Measurements from ENCODE around the gene GAS6.
A peak's percentile ranks its signal among the peaks of the same experiment; 100 is the strongest.
"Not testable (repeated sequence)": the region's sequence is repeated elsewhere in the genome, so short reads cannot be mapped to it uniquely, and the experiment has no call there.

GAS6 gene

DNA sequence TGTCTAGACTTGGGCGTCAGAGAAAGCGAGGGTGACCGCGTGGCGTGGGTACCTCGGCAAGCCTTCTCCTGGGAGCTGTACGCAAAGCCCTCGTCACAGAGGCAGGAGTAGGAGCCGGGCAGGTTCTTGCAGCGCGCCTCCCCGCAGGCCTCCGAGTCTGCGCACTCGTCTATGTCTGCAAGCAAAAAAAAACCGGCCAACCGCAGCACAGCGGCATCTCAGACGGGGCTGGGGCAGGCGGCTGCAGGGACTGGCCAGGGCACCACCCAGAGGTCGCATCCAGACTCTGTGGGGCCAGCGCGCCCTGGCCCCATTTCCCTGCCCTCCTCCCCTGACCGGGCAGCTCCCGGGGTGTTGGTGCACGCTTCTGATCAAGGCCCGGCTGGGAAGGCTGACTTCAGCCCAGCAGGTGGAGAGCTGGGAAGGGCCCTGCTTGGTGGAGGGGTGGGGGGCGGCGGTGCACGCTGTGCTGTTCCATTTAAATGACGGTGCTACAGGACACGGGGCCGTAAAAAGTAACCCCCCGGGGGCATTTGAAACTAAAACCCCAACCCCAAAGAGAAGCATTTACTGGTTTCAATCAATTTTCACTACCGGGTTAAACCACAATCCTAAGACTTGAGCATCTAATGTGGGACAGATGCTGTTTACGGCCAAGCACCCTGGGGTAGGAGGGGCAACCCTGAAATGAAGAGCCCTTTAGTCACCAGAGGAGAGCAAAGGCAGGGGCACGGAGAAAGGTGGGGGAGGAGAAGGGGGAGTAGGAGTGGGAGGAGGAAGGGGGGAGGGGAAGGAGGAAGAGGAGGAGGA lies 28.2 kb downstream of the GAS6 start:
- peak; percentile 62 to 84 for DNase-seq

DNA sequence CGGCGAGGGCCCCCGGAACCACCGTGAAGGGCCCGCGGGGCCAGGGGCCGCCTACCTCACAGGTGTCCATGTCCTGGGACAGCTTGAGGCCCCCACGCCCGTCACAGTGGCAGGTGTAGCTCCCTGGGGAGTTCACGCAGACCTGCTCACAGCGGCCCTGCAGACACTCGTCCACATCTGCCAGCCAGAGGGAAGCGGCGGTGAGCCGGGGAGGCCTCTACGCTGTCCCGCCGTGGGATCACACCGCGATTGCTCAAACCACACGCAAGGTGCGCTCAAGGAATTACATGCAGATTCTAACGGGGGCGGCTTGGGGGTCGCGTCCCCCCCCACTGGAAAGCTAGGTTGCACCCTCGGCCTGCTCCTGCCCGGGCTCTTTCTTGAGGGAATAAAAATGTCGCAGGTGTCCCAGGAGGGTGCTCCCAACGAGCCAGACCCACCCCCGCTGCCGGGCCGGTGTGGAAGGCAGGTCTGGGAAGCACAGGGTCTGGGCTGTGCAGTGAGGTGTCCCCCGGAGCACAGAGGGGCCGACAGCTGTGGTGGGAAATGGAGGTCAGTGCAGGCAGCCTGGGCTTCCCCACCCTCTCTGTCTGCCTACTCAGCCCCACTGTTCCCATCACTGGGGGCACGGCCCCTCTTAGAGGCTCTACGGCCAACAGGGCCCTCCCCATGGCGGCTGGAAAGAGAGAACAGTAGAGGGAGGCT lies 29.2 kb downstream of the GAS6 start:
- DNase-seq, result no peak

DNA sequence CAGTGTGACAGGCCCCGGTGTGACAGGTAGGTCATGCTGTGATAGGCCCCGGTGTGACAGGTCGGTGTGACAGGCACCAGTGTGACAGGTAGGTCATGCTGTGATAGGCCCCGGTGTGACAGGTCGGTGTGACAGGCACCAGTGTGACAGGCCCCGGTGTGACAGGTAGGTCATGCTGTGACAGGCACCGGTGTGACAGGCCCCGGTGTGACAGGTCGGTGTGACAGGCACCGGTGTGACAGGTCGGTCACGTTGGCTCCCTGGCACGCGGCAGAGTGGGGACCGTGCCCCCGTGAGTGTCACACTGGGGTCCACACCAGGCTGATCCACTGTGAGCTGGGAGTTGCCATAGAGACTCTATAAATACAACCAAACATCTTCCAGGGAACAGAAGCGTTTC lies 29.9 kb downstream of the GAS6 start:
- DNase-seq, result not testable (repeated sequence)

DNA sequence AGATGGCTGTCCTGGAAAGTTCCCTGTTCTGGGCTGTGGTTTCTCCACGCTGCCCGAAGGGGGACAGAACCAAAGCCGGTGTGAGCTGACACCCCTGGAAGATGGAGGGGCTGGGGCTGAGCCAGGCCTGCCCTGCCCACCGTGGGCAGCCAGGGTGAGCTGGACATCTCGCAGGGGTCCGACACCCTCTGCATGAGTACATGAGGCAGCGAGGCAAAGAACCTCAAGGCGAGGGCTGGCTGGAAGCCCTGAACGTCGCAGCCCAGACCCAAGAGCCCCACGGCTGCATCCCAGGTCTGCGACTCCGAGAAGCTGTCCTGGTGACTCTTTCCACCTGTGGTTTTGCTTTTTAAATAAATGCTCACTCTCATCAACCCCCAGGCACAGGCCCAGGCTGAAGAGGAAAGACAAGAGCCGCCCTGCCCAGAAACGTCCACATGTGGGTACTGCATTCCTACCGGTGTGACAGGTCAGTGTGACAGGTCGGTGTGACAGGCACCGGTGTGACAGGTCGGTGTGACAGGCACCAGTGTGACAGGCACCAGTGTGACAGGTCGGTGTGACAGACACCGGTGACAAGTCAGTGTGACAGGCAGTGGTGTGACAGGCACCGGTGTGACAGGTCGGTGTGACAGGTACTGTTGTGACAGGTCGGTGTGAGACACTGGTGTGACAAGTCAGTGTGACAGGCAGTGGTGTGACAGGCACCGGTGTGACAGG lies 30.6 kb downstream of the GAS6 start:
- DNase-seq, result no peak

DNA sequence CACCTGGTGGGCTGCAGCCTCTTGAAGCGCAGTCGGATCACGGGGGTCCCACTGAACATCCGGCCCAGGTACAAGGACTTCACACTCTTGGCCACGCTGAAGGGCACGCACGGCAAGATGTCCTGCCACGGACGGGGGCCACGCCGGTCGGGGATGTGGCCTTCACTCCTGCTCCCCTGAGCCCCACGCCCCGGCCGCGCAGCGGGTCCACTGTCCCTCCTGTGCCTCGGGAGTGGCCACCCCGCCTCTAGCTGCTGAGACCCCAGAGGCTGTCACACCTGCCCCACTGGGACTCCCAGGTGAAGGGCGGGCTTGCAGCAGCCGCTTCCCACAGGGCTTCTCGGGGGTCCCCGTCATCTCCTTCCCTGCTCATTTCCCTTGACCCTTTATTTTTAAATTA lies 31.2 kb downstream of the GAS6 start:
- no peak for DNase-seq

DNA sequence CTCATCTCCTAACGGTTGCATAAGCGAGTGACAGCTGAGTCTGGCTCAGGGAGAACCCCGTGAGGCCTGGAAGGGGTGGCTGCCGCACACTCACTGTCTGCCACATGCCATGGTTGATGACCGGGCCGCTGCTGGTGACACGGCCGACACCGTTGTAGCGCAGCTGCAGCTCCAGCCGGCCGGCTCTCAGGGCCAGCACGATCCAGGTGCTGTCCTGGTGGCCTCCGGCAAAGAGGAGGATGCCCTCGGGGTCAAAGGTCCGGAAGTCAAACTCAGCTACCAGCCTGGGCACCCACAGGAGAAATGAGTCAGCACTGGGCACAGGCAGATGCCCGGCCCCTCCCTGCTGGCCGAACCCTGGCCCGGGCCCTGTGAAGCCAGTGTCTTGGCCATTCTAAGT lies 31.7 kb downstream of the GAS6 start:
- DNase-seq, result no peak

DNA sequence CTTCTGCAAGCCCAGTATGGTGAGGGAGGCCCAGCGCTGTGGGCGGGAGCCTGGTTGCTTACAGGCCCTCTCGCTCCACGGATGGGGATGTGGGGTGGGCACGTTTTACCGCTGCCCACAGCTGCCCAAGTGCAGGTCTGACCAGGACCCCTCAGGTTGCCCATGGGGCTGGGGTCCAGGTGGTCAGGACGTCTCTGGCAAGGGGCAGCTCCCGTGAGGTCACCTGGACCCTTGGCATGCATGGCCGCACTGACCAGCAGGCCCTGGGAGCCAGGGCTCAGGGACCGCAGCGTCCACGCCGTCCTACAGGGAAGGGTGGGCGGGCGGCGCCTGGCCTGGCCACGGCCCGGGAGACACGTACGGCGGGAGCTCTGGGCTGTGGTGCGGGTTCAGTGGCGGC lies 32.8 kb downstream of the GAS6 start:
- no peak for DNase-seq

DNA sequence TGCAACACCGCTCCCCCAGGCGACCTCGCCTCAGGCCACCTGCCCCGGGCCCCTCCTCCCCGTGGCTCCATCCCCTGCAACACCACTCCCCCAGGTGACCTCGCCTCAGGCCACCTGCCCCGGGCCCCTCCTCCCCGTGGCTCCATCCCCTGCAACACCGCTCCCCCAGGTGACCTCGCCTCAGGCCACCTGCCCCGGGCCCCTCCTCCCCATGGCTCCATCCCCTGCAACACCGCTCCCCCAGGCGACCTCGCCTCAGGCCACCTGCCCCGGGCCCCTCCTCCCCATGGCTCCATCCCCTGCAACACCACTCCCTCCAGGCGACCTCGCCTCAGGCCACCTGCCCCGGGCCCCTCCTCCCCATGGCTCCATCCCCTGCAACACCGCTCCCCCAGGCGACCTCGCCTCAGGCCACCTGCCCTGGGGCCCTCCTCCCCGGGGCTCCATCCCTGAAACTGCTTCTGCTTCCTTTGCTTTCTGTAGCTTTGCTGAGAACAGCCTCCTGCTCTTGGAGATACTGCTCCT lies 33.4 kb downstream of the GAS6 start:
- not testable (repeated sequence) for DNase-seq

DNA sequence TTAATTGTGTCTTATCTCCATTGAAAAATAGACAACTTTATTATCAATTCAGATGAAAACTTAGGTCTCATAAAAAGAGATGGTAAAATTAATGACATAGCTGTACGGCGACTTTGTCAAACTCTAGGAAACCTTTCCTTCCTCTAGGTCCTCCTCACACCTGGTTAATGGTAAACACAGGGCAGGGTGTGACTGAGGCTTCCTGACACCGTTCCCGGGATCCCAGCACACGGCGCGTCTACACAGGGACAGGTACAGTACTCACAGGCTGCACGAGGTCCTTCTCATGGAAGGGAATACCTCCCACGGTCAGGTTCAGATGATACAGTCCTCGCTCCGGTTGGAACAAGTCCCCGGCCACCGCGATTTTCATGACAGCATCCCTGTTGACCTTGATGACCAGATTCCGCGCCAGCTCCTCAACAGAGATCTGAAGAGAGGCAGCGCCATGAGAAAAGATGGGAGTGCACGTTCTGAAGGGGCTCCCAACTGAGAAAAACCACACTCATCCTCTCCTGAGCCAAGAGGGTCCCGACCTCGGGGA lies 35.5 kb downstream of the GAS6 start:
- DNase-seq, result no peak

DNA sequence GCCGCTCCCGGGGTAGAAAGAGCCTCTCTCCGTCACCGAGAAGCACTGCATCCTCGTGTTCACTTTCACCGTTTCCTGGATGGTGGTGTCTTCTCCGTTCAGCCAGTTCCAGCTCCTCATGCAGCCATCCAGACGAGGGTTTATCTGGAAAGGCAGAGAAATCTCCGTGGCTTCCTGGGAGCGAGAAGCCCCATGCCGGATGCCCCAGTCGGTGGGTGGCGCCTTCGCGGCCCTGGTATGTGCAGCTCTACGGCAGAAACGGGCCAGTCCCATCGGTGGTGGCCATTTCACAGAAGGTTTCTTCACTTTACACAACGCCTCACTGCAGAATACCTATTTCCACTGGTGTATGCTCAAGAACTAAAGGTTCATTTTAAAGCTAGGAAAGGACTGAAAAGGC lies 36.9 kb downstream of the GAS6 start:
- DNase-seq, result no peak

DNA sequence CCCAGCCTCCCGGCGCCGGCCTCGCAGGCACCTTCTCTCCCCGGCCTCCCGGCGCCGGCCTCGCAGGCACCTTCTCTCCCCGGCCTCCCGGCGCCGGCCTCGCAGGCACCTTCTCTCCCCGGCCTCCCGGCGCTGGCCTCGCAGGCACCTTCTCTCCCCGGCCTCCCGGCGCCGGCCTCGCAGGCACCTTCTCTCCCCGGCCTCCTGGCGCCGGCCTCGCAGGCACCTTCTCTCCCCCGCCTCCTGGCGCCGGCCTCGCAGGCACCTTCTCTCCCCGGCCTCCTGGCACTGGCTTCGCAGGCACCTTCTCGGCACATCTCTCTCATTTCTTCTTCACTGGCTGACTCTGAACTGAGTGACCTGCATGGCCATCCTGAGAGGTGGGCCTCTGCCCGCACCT lies 37.4 kb downstream of the GAS6 start:
- not testable (repeated sequence) for DNase-seq

DNA sequence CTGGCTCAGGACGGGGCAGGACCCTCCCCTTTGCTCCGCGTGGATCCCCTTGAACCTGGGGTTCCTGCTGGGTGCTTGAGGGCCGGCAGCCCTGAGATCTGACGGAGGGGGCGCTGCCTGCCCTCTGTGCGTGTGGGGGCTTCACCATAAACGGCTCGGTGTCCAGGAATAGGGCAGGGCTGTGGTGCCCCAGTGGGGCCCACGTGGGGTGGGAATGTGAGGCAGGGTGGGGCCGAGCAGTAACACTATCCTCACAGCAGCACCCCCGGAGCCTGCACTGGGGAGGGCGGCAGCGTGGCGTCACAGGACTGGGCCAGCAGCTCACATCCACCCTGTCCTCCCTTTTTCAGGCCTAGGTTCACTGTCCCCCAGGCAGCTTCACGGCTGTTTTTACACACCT lies 38.0 kb downstream of the GAS6 start:
- no peak for DNase-seq

DNA sequence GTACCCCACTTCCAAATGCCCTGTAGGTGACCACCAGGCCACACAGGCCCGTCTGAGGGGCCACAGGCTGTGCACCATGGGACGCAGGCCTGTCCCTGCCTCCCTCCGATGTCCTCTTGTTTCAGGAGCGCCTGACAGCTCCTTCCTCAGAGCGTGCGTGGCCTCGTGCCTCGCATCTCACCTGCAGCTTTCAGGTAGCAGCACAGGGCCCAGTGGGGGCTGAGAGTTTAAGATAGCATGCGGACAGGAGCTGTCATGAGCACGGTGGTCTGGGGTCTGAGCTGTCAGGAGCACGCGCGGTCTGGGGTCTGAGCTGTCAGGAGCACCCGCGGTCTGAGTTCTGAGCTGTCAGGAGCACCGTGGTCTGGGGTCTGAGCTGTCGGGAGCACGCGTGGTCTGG lies 40.1 kb downstream of the GAS6 start:
- DNase-seq, result no peak

DNA sequence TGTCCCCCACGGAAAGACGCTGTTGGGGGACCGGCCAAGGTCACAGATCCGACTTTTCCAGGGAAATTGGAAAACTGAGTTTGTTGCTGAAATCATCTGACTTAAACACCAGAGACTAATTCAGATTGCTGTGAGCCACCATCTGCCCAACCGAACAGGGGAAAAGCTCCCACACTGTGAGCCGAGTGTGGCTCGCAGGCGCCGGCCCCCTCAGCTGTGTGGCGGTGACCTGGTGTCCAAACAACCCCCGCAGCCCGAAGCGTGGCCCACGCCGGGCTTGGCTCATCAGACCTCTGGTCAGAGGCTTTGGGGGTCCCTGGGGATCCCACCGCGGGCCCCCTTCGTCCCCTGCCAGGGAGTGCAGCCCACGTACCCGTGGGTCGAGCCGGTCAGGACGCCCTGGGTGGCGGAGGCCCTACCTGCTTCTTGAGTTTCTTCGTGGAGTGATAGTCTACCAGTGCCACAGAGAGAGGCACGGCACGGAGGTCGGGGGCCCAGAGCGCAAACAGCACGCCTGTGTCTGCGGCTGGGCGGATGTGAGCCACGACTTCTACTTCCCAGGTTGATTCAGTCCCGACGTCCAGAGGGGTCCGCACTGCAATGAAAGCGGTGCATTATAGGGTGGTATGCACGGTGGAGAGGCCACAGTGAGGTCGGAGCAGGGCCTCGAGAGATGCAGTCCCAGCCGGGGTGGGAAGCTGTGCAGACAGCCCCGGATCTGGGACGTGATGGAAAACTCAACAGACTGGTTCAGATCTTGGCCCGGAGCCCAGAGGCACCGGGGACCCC lies 40.7 kb downstream of the GAS6 start:
- DNase-seq, result no peak

DNA sequence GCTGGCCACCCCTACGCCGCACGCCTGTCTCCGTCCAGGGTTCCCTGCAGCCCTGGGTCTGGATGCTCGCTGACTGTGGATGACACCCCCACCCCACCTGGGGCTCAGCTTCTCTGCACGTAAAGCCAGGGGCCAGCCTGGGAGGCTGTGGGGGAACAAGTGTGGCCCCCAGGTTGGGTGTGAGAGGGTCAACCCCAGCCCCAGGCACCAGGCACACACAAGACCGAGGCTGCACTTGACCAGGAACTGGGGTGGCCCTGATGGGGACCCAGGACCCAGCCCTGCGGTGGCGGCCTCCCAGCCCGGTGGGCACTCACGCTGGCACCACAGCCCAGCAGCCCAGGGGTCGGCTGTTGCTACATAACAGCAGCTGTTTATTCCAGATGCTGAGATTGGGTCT lies 41.6 kb downstream of the GAS6 start:
- no peak for DNase-seq

DNA sequence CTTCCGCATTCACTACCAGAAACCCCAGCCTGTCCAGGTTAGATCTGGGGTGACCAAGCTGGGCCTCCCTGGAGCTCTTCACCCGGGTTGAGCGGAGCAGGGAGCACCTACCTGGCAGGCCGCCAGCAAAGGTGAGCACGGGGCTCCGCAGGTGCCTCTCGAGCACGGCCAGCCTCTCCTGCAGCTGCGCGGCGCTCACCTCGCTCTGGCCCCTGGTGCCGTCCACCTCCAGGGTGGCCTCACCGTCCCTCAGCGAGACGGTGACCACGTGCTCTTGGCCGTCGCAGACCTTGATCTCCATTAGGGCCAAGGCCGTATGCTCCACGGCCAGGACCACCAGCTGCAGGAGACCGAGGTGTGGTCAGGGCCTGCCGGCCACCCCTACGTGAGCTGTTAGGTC lies 42.0 kb downstream of the GAS6 start:
- no peak for DNase-seq

DNA sequence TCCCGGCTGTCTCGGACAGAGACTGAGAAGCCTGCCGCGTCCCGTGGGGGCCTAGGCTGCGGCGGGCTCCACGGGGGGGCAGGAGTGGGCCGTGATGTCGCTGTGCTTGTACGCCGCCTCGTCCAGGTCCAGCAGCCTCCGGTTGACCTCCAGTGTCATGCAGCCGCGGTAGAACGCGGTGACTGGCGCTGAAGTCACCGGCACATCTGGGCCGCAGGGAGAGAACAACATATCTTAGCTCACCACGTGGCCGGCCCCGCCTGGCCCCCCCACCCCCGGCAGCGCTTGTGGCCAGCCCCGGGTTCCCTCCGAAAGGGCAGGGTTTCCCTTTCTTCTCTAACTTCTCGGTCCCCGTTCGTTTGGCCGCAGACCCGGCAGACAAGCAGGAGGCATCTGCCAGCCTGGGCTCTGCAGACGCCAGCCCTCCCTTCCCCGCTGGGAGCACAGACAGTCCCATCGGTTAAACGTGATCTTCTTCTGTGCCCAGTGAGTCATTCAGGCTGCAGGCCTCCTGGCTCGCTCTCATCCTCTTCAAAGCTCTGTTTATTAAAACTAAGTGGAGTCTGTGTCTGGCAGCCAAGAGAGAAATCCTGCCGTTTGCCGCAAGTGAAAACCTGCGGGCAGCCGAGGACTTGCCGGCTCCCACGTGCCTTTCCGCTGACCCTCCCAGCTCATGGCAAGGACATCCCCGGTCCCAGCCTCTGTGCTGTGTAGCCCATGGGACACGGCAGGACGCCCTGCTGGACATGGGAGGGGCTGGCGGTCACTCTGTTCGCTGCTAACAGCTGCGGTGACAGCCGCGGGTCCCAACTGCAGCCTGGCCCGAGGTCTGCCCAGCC lies 42.8 kb downstream of the GAS6 start:
- peak; percentile 50 to 66 for DNase-seq

DNA sequence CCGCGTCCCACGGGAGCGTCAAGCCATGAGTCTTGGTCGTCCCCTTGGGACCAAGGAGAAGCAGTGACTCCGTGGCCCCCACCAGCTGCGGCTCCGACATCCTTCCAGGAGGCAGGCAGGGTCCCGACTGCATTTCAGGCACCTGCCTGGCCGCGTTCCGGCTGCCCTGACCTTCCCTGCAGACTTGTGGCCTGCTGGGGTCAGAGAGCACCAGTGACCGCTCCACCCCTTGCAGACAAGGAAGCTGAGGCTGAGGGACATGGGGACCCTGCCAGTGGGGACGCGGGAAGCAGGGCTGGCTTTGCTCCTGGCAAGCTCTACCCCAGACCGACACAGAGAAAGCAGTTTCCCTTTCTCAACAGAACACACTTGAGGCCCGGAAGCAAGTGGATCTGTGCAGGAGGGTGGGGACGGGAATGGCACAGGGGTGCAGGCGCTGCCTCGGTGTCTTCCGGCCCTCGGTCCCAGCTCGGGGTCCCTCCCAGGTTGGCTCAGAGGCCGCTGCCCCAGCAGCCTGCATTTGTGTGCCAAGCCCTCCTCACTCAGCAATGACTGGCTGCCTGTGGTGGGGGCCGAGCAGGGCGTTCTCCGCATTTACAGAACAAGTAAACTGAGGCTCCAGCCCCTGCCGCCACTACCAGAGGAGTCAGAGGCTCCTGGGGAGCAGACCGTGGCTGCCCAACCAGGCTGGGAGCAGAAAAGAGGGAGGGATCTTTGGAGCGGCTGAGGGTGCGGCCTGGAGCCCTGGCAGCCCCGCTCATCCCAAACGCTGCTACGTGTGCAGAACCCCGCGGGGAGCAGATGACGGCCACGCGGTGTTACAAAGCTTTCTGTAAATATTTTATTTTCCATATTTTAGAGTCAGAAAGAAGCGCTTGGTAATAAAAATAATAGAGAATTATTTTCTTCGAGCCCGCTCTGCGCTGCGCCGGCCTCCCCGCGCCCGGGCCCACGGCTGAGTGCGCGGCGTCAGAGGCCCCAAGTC lies 43.9 kb downstream of the GAS6 start:
- no peak for DNase-seq

DNA sequence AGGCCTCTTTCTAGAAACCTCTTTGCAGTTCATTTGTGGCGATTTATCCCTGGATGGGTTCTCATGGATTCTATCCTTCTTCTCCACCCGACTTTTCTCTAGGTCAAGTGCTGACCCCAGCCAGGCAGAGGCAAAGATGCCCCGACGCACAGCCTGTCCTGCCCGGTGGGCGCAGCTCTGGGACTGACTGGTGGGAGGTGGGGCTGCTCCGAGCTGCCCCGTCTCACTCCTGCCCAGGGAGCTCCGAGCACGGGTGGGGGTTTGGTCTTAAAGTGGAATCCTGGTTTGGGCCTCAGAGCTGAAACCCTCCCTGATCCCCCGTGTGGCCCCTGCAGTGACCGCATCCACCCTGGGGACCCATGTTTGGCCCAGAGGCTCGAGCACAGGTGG lies 44.5 kb downstream of the GAS6 start:
- DNase-seq, result no peak

DNA sequence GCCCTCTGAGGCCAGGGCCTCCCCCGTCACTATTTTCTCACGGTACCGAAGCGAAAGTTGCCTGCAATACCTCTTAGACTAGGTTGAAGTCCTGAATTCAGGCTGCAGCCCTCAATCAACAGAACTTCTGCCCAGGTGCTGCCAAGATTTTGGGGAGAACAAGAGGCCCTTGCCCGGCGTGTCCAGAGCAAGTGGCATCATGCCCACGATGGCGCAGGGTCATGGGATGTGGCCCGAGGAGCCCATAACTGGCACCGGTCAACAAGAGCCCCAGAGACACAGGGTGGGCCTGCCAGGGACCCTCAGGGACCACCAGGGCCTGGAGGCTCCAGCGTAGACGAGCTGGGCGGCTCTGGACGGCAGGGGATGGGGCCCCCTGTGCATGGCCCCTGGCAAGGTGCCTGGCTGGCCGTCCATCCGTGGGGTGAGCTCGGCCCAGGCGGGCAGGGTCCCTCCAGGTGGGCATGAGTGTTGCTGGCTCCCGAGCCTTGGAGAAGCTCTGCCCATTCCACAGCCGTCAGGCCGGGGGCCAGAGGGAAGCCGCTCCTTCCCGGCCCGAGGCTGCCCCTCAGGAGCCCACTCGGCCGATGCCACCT lies 45.1 kb downstream of the GAS6 start:
- no peak for DNase-seq

Measured in NCI-H526 (cell line).